ENCODE data around the gene TICAM2.

DNA sequence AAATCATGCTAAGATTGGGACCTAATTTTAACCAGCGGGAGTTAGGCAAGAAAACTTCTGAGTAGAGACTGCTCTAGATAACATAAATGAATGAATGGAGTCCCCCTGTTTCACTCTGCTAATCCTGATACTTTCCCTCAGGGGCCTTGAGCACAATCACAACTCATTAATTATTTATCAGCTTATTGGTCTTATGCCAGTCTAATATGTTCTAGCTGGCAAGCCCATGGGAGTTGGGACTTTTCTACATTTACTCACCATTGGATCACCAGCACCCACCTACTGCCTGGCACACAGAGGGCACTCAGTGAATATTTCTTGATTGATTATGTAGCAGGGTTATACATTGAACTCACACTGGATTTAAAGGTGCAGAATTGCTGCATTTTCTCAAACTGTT lies 37.1 kb upstream of the TICAM2 start:
- TF ChIP-seq, protein P1, sequence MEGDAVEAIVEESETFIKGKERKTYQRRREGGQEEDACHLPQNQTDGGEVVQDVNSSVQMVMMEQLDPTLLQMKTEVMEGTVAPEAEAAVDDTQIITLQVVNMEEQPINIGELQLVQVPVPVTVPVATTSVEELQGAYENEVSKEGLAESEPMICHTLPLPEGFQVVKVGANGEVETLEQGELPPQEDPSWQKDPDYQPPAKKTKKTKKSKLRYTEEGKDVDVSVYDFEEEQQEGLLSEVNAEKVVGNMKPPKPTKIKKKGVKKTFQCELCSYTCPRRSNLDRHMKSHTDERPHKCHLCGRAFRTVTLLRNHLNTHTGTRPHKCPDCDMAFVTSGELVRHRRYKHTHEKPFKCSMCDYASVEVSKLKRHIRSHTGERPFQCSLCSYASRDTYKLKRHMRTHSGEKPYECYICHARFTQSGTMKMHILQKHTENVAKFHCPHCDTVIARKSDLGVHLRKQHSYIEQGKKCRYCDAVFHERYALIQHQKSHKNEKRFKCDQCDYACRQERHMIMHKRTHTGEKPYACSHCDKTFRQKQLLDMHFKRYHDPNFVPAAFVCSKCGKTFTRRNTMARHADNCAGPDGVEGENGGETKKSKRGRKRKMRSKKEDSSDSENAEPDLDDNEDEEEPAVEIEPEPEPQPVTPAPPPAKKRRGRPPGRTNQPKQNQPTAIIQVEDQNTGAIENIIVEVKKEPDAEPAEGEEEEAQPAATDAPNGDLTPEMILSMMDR (IDR thresholded peaks at IDR 0.05; ENCODE audit: borderline replicate concordance, extremely low read depth, low read length, poor library complexity, severe bottlenecking), result no peak
- TF ChIP-seq EZH2 (IDR thresholded peaks at IDR 0.05; ENCODE audit: borderline replicate concordance, low read depth, low read length, severe bottlenecking), result no peak

Data from DND-41 (cell line).